ENCODE results near the gene PTGES2. TPM values are rescaled to one million over a fixed set of nuclear protein-coding genes. Genes with fewer than 3 reads are reported as not detected.

PTGES2 gene
- total and polyA plus RNA-seq, 9 of the 15 experiments (the other 6 are each of a cell fraction or from before 2014, with no cell fraction given), result 2.4 to 196 (median 90.1) TPM

DNA sequence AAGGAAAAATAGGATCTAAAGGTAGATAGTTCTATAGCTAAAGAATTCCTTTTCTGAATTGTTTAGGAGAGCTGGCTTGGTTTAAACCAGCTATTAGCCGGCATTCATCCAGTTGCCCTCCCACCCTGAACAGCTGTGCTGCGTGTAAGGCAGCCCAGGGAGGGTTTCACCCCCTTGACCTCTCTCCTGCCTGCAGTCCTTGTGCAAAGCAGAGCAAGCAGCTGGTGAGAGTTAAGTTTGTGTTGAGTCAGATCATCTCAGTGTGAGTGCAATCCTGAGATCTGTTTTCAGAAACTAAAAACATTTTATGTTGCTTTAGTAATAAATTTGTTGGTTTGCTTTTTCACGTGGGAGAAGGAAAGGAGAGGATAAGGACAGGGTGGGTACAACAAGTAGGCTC lies 46.5 kb downstream of the PTGES2 start (continued):
- TF ChIP-seq, protein P1, sequence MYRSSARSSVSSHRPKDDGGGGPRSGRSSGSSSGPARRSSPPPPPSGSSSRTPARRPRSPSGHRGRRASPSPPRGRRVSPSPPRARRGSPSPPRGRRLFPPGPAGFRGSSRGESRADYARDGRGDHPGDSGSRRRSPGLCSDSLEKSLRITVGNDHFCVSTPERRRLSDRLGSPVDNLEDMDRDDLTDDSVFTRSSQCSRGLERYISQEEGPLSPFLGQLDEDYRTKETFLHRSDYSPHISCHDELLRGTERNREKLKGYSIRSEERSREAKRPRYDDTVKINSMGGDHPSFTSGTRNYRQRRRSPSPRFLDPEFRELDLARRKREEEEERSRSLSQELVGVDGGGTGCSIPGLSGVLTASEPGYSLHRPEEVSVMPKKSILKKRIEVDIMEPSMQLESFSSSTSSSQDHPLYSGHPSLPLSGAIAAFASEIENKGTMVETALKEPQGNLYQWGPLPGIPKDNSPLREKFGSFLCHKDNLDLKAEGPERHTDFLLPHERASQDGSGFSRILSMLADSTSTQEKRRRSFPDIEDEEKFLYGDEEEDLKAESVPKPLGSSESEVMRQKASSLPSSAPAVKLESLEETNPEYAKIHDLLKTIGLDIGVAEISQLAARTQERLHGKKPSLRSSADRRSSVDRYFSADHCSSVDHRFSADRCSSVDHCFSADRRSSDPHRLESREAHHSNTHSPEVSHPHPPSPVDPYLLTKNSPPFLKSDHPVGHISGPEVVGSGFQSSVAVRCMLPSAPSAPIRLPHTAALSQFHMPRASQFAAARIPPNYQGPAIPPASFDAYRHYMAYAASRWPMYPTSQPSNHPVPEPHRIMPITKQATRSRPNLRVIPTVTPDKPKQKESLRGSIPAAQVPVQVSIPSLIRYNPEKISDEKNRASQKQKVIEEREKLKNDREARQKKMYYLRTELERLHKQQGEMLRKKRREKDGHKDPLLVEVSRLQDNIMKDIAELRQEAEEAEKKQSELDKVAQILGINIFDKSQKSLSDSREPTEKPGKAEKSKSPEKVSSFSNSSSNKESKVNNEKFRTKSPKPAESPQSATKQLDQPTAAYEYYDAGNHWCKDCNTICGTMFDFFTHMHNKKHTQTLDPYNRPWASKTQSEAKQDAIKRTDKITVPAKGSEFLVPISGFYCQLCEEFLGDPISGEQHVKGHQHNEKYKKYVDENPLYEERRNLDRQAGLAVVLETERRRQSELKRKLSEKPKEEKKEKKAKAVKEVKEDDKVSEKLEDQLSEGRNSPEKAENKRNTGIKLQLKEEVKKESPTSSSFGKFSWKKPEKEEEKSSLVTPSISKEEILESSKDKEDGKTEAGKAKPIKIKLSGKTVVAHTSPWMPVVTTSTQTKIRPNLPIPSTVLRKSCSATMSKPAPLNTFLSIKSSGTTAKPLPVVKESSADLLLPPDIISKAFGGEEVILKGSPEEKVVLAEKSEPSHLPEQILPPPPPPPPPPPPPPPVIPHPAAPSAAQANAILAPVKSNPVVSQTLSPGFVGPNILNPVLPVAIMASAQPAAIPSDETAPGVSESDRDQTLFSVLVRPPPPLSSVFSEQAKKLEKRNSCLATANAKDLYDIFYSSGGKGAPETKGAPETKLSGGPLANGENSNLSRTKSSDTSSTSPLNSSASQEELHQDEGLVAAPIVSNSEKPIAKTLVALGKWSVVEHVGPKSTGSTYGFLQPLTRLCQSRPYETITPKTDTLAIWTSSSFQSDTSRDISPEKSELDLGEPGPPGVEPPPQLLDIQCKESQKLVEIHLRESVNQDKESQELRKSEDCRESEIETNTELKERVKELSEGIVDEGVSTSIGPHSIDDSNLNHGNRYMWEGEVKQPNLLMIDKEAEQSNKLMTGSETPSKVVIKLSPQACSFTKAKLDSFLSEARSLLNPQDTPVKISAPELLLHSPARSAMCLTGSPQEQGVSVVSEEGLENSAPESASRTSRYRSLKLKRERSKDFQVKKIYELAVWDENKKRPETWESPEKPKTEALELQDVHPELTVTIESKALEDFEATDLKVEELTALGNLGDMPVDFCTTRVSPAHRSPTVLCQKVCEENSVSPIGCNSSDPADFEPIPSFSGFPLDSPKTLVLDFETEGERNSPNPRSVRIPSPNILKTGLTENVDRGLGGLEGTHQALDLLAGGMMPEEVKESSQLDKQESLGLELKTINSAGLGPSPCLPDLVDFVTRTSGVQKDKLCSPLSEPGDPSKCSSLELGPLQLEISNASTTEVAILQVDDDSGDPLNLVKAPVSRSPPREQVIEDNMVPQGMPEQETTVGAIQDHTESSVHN (IDR thresholded peaks at IDR 0.05; ENCODE audit: borderline replicate concordance in 1 of 2, low read depth in 1 of 2), result no peak
- TF ChIP-seq SMC3 (conservative IDR thresholded peaks at IDR 0.05; ENCODE audit: insufficient read depth, low read depth, low read length) (no peak), ILK (tag; IDR thresholded peaks at IDR 0.05; ENCODE audit: borderline replicate concordance, low read depth) (no peak), ZNF668 (CRISPR knock-in tag; IDR thresholded peaks at IDR 0.05) (no peak), ZNF449 (CRISPR knock-in tag; IDR thresholded peaks at IDR 0.05) (no peak), KAT2B (IDR thresholded peaks at IDR 0.05; ENCODE audit: low read depth, low read length) (no peak), POLR2G (IDR thresholded peaks at IDR 0.05; ENCODE audit: low read depth, low read length) (no peak), NR1H2 (CRISPR knock-in tag; IDR thresholded peaks at IDR 0.05) (no peak), KDM2B (CRISPR knock-in tag; IDR thresholded peaks at IDR 0.05) (no peak), HOMEZ (CRISPR knock-in tag; IDR thresholded peaks at IDR 0.05) (no peak), FOS (IDR thresholded peaks at IDR 0.05; ENCODE audit: extremely low read depth, insufficient read length) (no peak)
- TF ChIP-seq, protein P2, sequence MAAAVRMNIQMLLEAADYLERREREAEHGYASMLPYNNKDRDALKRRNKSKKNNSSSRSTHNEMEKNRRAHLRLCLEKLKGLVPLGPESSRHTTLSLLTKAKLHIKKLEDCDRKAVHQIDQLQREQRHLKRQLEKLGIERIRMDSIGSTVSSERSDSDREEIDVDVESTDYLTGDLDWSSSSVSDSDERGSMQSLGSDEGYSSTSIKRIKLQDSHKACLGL (CRISPR knock-in tag; IDR thresholded peaks at IDR 0.05; ENCODE audit: borderline replicate concordance, poor library complexity, severe bottlenecking), result no peak
- TF ChIP-seq, protein P3, sequence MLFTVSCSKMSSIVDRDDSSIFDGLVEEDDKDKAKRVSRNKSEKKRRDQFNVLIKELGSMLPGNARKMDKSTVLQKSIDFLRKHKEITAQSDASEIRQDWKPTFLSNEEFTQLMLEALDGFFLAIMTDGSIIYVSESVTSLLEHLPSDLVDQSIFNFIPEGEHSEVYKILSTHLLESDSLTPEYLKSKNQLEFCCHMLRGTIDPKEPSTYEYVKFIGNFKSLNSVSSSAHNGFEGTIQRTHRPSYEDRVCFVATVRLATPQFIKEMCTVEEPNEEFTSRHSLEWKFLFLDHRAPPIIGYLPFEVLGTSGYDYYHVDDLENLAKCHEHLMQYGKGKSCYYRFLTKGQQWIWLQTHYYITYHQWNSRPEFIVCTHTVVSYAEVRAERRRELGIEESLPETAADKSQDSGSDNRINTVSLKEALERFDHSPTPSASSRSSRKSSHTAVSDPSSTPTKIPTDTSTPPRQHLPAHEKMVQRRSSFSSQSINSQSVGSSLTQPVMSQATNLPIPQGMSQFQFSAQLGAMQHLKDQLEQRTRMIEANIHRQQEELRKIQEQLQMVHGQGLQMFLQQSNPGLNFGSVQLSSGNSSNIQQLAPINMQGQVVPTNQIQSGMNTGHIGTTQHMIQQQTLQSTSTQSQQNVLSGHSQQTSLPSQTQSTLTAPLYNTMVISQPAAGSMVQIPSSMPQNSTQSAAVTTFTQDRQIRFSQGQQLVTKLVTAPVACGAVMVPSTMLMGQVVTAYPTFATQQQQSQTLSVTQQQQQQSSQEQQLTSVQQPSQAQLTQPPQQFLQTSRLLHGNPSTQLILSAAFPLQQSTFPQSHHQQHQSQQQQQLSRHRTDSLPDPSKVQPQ (CRISPR knock-in tag; IDR thresholded peaks at IDR 0.05; ENCODE audit: borderline replicate concordance), result no peak
